H1 (cell line): ENCODE results near the gene CD300E.

Source experiments
- CBX5 ChIP-seq: fragments of 300-800, 300-1000 bp; sonication (generic); IDR thresholded peaks from 2 replicates; pipeline ENCODE4 v1.7.1; 2016; ENCODE audit warnings: antibody characterized with exemption, low read length, low read depth
- CHD1 ChIP-seq: IDR thresholded peaks from 2 replicates; pipeline ENCODE4 v1.6.1; 2012; ENCODE audit warnings: low read depth, low read length, improper control_type of control experiment
- GTF2F1 ChIP-seq: IDR thresholded peaks from 2 replicates; pipeline ENCODE4 v1.6.1; 2012; ENCODE audit warnings: low read depth, low read length, improper control_type of control experiment, borderline replicate concordance
- JUN ChIP-seq: IDR thresholded peaks from 2 replicates; pipeline ENCODE4 v1.6.1; 2011; ENCODE audit warnings: low read depth, mild to moderate bottlenecking, improper control_type of control experiment, low read length
- POLR2A ChIP-seq, 2 experiments: IDR thresholded peaks; 1 replicate in 1 of 2; 2 replicates in 1 of 2; pipeline ENCODE4 v1.6.1; 2011; ENCODE audit warnings: low read depth in 2 of 2, low read length in 2 of 2, mild to moderate bottlenecking in 2 of 2; ENCODE audit errors: control extremely low read depth in 1 of 2
- POLR2AphosphoS5 ChIP-seq: IDR thresholded peaks from 2 replicates; pipeline ENCODE4 v1.6.1; 2011; ENCODE audit warnings: low read depth, low read length
- RAD21 ChIP-seq, 2 experiments: IDR thresholded peaks in 1 of 2; conservative IDR thresholded peaks in 1 of 2; 2 replicates each; pipeline ENCODE4 v1.6.1; 2011; ENCODE audit warnings: low read depth in 2 of 2, low read length in 2 of 2, improper control_type of control experiment in 1 of 2, inconsistent platforms in 1 of 2, mild to moderate bottlenecking in 1 of 2, moderate library complexity in 1 of 2
- SIX5 ChIP-seq: IDR thresholded peaks from 2 replicates; pipeline ENCODE4 v1.6.1; 2011; ENCODE audit warnings: mild to moderate bottlenecking, low read depth, low read length
- TF ChIP-seq, protein P1 (sequence below), 3 experiments: IDR thresholded peaks; 1 replicate in 2 of 3; 2 replicates in 1 of 3; pipeline versions ENCODE4 v1.5.1 to v1.6.1; 2011; ENCODE audit warnings: low read length in 3 of 3, mild to moderate bottlenecking in 3 of 3, inconsistent platforms in 2 of 3, low read depth in 1 of 3, moderate library complexity in 1 of 3; ENCODE audit not compliant: insufficient read depth in 1 of 3; ENCODE audit errors: control extremely low read depth in 1 of 3
- TF ChIP-seq, protein P2 (sequence below): IDR thresholded peaks from 2 replicates; pipeline ENCODE4 v1.6.1; 2011; ENCODE audit warnings: low read length, improper control_type of control experiment

DNA sequence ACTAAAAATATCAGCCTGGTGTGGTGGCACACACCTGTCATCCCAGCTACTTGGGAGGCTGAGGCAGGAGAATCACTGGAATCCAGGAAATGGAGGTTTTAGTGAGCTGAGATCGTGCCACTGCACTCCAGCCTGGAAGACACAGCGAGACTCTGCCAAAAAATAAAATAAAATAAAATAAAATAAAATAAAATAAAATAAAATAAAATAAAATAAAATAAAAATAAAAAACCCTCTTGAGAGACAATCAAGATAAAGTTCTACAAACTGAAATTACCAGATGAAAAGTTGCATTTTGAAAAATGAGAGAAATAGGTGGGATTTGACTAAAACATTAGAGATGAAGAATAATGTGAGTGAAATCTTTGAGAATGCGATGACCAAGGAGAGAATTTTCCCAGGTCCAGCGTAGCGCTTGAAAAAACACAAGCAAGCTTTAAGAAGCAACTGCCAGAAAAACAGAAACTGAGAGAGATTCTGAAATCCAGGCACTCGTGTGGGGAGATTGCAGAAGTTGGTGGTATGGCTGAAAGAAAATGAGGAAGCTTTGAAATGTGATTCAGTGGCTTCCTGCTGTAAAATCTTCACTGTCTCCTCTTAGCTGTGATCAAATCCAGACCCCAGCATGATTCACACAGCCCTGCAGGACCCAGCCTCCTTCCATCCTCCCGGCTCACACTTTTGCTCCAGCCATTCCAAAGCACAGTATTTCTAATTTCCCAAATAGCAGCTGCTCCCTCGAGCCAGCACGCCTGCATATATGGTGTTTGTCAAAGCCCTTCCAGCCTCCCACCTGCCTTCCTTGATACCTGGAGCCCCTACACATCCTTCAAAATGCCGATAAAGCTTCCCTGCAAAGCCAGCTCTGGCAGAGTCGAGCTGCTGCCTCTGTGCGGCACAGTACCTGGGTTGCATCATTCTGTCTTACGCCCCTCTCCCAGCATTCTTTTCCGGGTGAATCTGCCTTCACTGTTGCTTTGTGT, 8.2 kb upstream of the CD300E start:
- TF ChIP-seq GTF2F1, result no peak
- TF ChIP-seq CHD1, result no peak
- TF ChIP-seq, protein P1, sequence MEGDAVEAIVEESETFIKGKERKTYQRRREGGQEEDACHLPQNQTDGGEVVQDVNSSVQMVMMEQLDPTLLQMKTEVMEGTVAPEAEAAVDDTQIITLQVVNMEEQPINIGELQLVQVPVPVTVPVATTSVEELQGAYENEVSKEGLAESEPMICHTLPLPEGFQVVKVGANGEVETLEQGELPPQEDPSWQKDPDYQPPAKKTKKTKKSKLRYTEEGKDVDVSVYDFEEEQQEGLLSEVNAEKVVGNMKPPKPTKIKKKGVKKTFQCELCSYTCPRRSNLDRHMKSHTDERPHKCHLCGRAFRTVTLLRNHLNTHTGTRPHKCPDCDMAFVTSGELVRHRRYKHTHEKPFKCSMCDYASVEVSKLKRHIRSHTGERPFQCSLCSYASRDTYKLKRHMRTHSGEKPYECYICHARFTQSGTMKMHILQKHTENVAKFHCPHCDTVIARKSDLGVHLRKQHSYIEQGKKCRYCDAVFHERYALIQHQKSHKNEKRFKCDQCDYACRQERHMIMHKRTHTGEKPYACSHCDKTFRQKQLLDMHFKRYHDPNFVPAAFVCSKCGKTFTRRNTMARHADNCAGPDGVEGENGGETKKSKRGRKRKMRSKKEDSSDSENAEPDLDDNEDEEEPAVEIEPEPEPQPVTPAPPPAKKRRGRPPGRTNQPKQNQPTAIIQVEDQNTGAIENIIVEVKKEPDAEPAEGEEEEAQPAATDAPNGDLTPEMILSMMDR (IDR thresholded peaks at IDR 0.05; ENCODE audit: control extremely low read depth in 1 of 3, insufficient read depth in 1 of 3, low read depth in 1 of 3, low read length in 3 of 3), result no peak
- no peak for TF ChIP-seq RAD21 (IDR thresholded peaks at IDR 0.05 in 1 of 2, conservative IDR thresholded peaks at IDR 0.05 in 1 of 2; ENCODE audit: low read depth in 2 of 2, low read length in 2 of 2)
- no peak for TF ChIP-seq CBX5
- no peak for TF ChIP-seq POLR2A (IDR thresholded peaks at IDR 0.05; ENCODE audit: control extremely low read depth in 1 of 2, low read depth in 2 of 2, low read length in 2 of 2)
- no peak for TF ChIP-seq JUN
- TF ChIP-seq, protein P2, sequence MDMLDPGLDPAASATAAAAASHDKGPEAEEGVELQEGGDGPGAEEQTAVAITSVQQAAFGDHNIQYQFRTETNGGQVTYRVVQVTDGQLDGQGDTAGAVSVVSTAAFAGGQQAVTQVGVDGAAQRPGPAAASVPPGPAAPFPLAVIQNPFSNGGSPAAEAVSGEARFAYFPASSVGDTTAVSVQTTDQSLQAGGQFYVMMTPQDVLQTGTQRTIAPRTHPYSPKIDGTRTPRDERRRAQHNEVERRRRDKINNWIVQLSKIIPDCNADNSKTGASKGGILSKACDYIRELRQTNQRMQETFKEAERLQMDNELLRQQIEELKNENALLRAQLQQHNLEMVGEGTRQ, result no peak
- no peak for TF ChIP-seq POLR2AphosphoS5
- no peak for TF ChIP-seq SIX5
